ENCODE data around the gene ARMCX2.

- TF ChIP-seq ZNF384 (IDR thresholded peaks at IDR 0.05) = no peak
- TF ChIP-seq BHLHE40 (IDR thresholded peaks at IDR 0.05; ENCODE audit: borderline replicate concordance) = no peak
- TF ChIP-seq SUZ12 (IDR thresholded peaks at IDR 0.05) = no peak
- TF ChIP-seq FOXM1 (IDR thresholded peaks at IDR 0.05; ENCODE audit: borderline replicate concordance) = no peak
- TF ChIP-seq ARNT (IDR thresholded peaks at IDR 0.05) = no peak
- no peak for TF ChIP-seq NFRKB (IDR thresholded peaks at IDR 0.05)
- no peak for TF ChIP-seq PKNOX1 (IDR thresholded peaks at IDR 0.05)
- no peak for TF ChIP-seq TARDBP (IDR thresholded peaks at IDR 0.05)
- TF ChIP-seq LEF1 (IDR thresholded peaks at IDR 0.05; ENCODE audit: borderline replicate concordance) = no peak
- no peak for TF ChIP-seq SP1 (IDR thresholded peaks at IDR 0.05)
- no peak for TF ChIP-seq CTBP1 (IDR thresholded peaks at IDR 0.05; ENCODE audit: borderline replicate concordance)
- TF ChIP-seq ELF4 (IDR thresholded peaks at IDR 0.05) = no peak
These were observed 23.1 kb upstream of the ARMCX2 start for GRCh38 chrX:101682723-101683122.
